IPS DF 19.7 (cell line): ENCODE results near the gene WAC.

Source experiments
- DNase-seq: peaks from one replicate; pipeline ENCODE4 v3.0.0-alpha.2; 2013; ENCODE audit warnings: low read depth, low spot score

The WAC gene

DNA sequence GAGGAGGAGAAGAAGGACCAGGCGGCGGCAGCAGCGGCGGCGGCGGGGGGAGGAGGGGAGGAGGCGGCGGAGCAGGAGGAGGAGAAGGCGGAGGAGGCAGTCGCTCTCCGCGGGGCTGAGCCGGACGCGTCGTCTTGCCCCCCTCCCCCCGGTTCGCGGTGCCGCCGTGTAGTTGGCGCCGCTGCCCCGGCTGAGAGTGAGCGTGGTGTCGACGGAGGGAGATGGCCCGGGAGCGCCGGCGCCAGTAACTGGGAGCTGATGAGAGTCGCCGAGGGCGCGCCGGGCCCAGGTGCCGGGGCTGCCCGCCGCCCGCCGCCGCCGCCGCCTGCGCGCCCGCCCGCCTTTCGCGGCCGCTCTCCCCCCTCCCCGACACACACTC, 257 bp downstream of the WAC start:
- DNase-seq = no peak

GRCh38 chr10:28533571-28534304, 820 bp downstream of the WAC start:
- DNase-seq = no peak

GRCh38 chr10:28535846-28536245, 2.9 kb downstream of the WAC start:
- no peak for DNase-seq

- DNase-seq = no peak
Observed at GRCh38 chr10:28538595-28538994, 5.7 kb downstream of the WAC start.

DNA sequence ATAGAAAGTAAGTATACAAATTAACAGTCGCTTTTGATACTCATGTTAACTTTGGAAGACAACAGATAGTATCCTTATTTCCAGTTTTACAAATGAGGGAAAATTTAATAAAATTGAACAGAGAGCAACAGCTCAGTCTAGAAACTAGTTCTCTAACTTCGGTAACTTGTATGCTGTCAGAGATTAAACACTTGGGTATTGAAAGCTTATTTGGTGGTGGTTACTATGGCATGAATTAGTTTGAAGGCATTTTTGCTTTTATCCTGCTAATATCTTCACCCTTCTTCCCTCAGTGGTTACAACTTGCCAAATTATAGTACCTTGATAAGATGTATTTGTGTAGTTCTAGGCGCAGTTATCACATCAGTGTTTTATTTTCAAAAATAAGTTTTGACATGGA, 7.2 kb downstream of the WAC start:
- no peak for DNase-seq

DNA sequence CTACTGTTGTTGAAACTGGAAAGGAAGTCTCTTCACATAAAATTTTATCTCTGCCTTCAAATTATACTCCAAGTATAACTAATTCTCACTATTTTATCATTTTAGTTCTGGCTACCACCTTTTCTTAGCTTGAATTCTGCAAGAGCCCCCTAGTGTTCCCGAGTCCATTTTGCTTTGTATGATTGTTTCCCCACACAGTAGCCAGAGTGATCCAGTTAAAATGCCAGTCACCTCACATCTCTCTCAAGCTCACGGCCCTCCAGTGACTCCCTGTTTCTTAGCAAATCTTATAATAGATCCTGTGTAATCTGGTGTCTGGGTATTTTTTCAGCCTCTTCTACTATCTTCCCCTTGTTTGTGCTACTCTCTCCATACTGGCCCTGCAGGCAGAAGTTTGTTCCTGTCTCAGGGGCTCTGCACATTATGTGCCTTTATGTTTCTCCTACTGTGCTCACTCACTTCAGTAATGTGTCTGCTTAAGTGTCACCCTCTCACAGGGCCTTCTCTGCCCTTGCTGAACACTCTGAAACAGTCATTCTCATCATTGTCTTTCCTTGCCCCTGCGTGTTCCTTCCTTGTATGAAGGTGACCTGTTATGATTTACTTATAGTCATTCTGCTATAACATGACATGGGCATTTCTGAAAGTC, 8.9 kb downstream of the WAC start:
- DNase-seq = no peak

- DNase-seq = no peak
Observed at GRCh38 chr10:28542728-28543127, 9.8 kb downstream of the WAC start.

DNA sequence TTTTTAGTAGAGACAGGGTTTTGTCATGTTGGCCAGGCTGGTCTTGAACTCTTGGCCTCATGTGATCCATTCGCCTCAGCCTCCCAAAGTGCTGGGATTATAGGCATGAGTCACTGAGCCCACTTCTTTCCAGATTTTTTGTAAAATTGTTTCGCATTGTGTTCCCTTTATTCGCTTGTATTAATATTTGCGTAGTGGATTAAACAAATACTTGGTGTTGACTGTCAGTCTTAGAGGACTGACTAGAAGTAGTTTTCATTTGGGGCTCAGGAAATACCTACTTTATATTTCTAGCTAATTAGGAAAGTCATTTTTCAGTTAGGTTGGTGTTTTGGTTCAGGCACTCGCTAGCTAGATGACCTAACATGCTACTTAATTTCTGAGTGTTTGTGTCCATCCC, 11.1 kb downstream of the WAC start:
- no peak for DNase-seq

DNA sequence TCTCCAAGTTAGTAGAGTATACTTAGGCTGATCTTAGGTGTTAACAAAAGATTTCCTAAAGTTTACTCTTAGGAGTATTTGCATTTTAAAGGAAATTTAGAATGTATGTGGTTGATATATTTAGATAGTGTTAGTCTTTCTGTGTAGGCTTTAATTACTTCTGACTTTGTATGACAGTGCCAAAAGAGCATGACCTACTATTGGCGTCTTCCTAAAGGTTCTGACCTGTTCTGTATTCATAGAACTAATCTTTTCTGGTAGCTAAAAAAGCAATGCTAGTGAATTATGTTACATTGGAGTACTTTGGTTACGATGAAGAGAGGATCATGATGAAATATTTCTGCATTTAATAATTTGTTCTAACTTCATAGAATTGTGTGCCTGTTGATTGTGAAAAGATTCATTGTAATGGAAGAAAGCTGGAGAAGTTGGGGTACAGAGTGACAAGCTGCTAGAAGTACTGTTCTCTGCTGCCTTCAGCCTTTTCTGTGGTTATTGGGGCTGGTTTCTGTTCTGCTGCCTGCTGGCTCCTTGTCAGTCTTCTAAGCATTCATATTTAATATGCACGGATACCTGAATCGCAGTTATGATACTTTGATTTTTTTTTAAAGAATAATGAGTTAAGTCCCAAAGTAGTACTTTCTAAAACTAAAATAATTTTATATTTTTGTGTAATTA, 13.2 kb downstream of the WAC start:
- DNase-seq = no peak

- no peak for DNase-seq
Observed at GRCh38 chr10:28548781-28549498, 16.0 kb downstream of the WAC start.

DNA sequence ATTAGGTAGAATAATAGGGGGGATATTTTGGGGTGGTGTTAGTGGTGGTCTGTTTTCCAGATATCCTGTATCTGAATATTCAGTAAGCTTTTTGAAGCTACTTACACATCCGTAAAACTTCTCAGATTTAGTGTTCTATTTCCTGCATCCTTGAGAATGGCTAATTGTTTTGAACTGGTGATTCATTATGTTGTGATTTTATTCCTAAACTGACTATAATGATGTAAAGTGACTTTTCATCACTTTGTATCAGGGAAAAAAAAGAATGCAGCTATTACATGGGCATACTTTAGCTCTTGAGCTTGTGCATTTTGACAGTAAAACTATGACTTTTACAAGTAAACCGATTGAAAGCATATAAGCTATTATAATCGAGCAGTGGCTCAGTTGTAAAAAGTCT, 18.2 kb downstream of the WAC start:
- DNase-seq = no peak

- no peak for DNase-seq
Observed at GRCh38 chr10:28552775-28553174, 19.9 kb downstream of the WAC start.

GRCh38 chr10:28554009-28554408, 21.1 kb downstream of the WAC start:
- no peak for DNase-seq

- no peak for DNase-seq
Observed at GRCh38 chr10:28554952-28555351, 22.0 kb downstream of the WAC start.

GRCh38 chr10:28555358-28555757, 22.4 kb downstream of the WAC start:
- no peak for DNase-seq

GRCh38 chr10:28556142-28556541, 23.2 kb downstream of the WAC start:
- DNase-seq = no peak

DNA sequence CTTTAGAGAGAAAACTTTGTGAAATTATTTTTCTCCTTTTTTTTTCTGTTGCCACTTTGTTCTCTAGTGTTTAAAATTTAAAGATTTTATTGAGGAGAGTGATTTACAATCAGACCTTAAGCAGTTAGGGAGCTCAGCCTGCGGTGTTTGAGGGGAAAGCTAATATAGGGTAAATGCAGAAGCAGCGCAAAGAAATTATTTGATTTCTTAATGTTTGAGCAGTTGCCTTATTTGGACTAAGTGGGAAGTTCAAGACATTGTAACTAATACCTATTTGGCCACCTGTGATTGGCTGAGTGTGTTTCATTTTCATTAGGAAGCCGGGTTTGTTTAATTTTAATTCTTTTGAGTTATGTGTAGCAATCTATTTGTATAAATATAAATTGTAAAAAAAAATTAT, 25.3 kb downstream of the WAC start:
- no peak for DNase-seq

DNA sequence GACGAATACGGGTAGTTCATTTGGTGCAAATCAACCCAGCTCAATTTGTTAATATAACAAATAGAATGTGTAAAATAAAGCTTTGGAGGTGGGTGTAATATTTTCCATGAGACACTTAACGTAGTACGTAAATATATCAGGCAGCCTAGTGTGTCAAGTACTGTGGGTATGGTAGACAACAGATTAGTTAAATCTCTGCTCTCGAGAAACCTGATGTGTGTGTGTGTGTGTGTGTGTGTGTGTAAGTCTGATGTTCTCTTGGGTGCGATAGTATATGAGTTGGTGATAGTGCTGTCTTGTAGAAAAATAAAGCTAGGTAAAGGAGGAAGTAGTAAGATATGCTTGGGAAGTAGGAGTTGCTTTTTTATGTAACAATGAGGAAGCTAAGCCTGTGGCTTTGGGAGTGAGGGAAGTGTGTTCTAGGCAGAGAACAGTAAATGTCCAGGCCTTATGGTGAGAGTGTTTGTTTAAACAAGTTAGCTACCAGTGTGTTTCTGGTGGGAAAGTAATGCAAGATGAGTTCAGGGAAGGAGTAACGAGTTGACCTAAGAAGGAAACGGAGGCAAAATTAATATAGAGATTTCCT, 26.1 kb downstream of the WAC start:
- DNase-seq = no peak

DNA sequence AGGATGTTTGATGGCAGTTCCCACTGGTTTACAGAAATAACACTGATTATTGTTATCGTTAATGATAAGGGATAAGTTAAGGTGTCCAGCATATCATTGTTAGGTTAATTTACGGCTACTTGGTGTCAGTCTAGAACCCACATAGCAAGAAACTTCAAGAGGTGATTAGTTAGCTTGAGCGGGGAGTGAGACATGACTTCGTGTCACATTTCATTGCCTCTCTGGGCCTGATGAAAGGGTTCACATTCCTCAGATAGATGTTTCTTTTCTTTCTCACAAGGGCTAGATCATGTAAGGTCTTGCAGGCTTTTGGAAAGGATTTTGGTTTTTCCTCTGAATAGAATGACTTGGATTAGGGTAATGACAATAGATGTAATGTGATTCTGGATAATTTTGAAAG, 26.7 kb downstream of the WAC start:
- no peak for DNase-seq

DNA sequence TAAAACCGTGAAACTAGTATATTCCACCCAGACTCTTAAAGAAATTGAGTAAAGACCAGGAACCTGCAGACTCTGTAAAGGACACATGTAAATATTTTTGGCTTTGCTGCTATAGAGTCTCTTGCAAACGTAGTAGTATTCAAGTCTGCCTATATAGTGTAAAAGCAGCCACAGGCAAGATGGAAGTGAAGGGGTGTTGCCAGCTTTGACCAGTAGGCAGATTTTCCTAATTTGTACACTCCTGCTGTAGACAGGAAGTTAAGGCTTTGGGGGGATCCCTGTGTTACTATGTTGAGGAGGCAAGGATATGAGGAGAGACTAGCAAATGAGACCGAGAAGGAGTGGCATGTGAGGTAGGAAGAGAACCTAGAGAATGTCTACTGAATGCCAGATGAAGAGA, 27.7 kb downstream of the WAC start:
- DNase-seq = no peak

DNA sequence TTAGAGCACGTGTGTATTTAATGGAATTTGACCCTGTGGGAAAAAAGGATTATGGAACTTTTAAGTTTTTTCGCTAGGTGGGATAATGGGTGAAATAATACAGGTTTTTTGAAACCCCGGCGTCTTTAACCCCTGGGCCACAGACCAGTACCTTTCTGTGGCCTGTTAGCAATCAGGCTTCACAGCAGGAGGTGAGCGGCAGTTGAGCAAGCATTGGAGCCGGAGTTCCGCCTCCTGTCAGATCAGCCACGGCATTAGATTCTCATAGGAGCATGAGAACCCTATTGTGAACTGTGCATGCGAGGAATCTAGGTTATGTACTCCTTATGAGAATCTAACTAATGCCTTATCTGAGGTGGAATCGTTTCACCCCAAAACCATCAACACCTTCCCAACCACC, 28.6 kb downstream of the WAC start:
- no peak for DNase-seq

DNA sequence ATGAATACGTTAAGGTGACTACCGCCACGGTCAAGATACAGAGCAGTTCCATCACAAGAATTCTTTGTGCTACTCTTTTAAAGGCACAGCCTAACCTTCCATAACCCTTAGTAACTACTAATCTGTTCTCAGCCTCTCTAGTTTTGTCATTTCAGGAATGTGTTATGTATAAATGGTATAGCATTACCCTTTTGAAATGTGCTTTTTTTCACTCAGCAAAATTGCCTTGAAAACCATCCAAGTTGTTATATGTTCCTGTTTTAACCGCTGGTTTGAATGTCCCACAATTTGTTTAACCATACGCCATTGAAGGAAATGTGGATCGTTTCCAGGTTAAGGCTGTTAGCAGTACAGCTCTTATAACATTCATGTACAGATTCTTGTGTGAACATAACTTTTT, 32.0 kb downstream of the WAC start:
- DNase-seq = no peak
